Measurements from ENCODE around the gene MYO3A.

DNA sequence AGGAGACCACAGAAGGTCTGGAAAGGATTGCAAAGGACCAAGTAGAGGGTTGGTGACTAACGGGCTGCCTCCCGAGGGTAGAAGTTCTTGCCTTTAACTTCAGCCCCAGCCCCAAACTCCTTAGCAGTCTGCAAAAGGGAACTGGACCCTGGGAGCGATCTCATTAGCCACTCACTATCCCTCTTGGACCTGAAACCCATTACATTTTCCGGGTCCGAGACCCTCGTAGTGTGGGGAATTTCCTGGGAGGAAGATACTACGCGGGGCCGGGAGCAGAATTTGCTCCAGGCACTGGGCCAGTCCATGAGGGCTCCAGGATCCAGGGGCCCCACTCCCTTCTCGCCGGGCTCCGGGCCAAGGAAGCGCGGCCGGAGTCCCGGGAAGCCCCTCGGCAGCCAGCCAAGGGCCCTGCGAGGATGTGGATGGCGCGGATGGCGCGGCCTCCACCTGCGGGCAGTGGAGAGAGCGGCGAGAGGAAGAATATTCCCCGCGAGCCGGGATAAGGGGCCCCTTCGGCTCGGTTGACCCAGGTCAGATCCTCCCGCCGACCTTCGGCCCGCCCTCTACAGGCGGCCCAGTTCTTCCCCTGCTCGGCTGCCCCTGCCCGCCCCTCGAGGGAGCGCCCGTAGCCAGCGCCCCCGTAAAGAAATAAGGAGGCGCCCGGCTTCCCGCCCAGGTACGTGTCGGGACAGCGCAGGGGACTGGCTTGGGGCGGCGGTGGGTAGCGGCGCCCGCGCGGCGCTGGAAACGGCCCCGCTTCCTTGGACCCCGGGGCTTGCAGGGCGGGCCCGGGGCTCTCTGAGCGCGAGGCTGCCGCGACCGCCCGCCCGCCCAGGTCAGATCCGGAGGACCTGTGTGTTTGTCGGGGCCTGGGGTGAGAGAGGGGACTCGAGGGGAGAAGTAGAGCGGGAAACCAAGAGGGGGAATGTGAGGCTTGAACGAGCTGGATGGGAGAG, at the start of gene MYO3A:
- TF ChIP-seq CTCF (conservative IDR thresholded peaks at IDR 0.05), result no peak
- no peak for TF ChIP-seq ZFX (IDR thresholded peaks at IDR 0.05)
